WTC11 (cell line): ENCODE results near the gene ASMTL. TPM values are rescaled to one million over a fixed set of nuclear protein-coding genes. Genes with fewer than 3 reads are reported as not detected.

Source experiments
- ATAC-seq: fragments of 200-7000 bp; cut with Tn5 transposase; 2 replicates; pipeline ENCODE4 v1.10.0; 2021; ENCODE audit warnings: mild to moderate bottlenecking, moderate library complexity
- CTCF ChIA-PET: fragments of 300-600 bp; sonication (Branson Sonifier 250); formaldehyde crosslinking; loops from one replicate; lab custom pipeline; 2021; ENCODE audit warnings: antibody characterized with exemption; lab: Charles Lee
- POLR2A ChIA-PET: fragments of 350-600 bp; sonication (Branson Sonifier 250); formaldehyde crosslinking; loops from one replicate; lab custom pipeline; 2021; ENCODE audit warnings: antibody characterized with exemption; lab: Charles Lee
- DNase-seq: peaks from one replicate; pipeline ENCODE4 v3.0.0; 2021; ENCODE audit warnings: low spot score
- H3K27ac Mint-ChIP-seq: 2 replicates; pipeline ENCODE4 v1.8.0; 2021; ENCODE audit warnings: mixed read lengths
- H3K27me3 Mint-ChIP-seq: 2 replicates; pipeline ENCODE4 v1.8.0; 2021; ENCODE audit warnings: low read depth, mild to moderate bottlenecking, moderate library complexity, mixed read lengths
- H3K36me3 Mint-ChIP-seq: 2 replicates; pipeline ENCODE4 v1.8.0; 2021; ENCODE audit warnings: mixed read lengths
- H3K4me1 Mint-ChIP-seq: 2 replicates; pipeline ENCODE4 v1.8.0; 2022; ENCODE audit warnings: mixed read lengths
- H3K4me3 Mint-ChIP-seq: 2 replicates; pipeline ENCODE4 v1.8.0; 2021; ENCODE audit warnings: mild to moderate bottlenecking, moderate library complexity, mixed read lengths
- H3K9me3 Mint-ChIP-seq: 2 replicates; pipeline ENCODE4 v1.8.0; 2021; ENCODE audit warnings: mixed read lengths
- ATF2 ChIP-seq: sonication (generic); formaldehyde crosslinking; IDR thresholded peaks from 2 replicates; pipeline ENCODE4 v1.8.1; 2022; ENCODE audit warnings: low read depth, missing genetic modification reagents, borderline replicate concordance
- CBFB ChIP-seq: sonication (generic); formaldehyde crosslinking; IDR thresholded peaks from 2 replicates; pipeline ENCODE4 v1.8.1; 2022; ENCODE audit warnings: mild to moderate bottlenecking, low read depth, missing genetic modification reagents
- CREB1 ChIP-seq: sonication (generic); formaldehyde crosslinking; IDR thresholded peaks from 2 replicates; pipeline ENCODE4 v1.8.0; 2023; ENCODE audit warnings: mild to moderate bottlenecking, missing genetic modification reagents
- ELF4 ChIP-seq: sonication (generic); formaldehyde crosslinking; IDR thresholded peaks from 2 replicates; pipeline ENCODE4 v1.8.1; 2022; ENCODE audit warnings: low read depth, mild to moderate bottlenecking, moderate library complexity, missing genetic modification reagents
- ESRRA ChIP-seq: sonication (generic); formaldehyde crosslinking; IDR thresholded peaks from 2 replicates; pipeline ENCODE4 v1.8.1; 2022; ENCODE audit warnings: mild to moderate bottlenecking, missing genetic modification reagents, borderline replicate concordance
- FOXP1 ChIP-seq: sonication (generic); formaldehyde crosslinking; IDR thresholded peaks from 2 replicates; pipeline ENCODE4 v1.8.0; 2022; ENCODE audit warnings: missing genetic modification reagents, mild to moderate bottlenecking, moderate library complexity, borderline replicate concordance
- FOXP4 ChIP-seq: sonication (generic); formaldehyde crosslinking; IDR thresholded peaks from 2 replicates; pipeline ENCODE4 v1.8.0; 2022; ENCODE audit warnings: mild to moderate bottlenecking, missing genetic modification reagents
- MXD4 ChIP-seq: fragments of 250-450 bp; sonication (Bioruptor Pico); IDR thresholded peaks from 2 replicates; pipeline ENCODE4 v1.8.0; 2021; ENCODE audit warnings: mild to moderate bottlenecking, moderate library complexity, borderline replicate concordance
- RELA ChIP-seq: sonication (generic); formaldehyde crosslinking; IDR thresholded peaks from 2 replicates; pipeline ENCODE4 v1.8.1; 2022; ENCODE audit warnings: missing genetic modification reagents, mild to moderate bottlenecking, borderline replicate concordance
- TEAD4 ChIP-seq: sonication (generic); formaldehyde crosslinking; IDR thresholded peaks from 2 replicates; pipeline ENCODE4 v1.8.0; 2022; ENCODE audit warnings: mild to moderate bottlenecking, missing genetic modification reagents
- TP53 ChIP-seq: sonication (generic); formaldehyde crosslinking; IDR thresholded peaks from 2 replicates; pipeline ENCODE4 v1.8.1; 2023; ENCODE audit warnings: mild to moderate bottlenecking, missing genetic modification reagents
- USF1 ChIP-seq: sonication (generic); formaldehyde crosslinking; IDR thresholded peaks from 2 replicates; pipeline ENCODE4 v1.8.0; 2022; ENCODE audit warnings: mild to moderate bottlenecking, missing genetic modification reagents
- USF2 ChIP-seq: sonication (generic); formaldehyde crosslinking; IDR thresholded peaks from 2 replicates; pipeline ENCODE4 v1.8.1; 2023; ENCODE audit warnings: mild to moderate bottlenecking, missing genetic modification reagents, moderate library complexity
- ZNF396 ChIP-seq: fragments of 250-450 bp; sonication (Bioruptor Pico); IDR thresholded peaks from 2 replicates; pipeline ENCODE4 v1.8.0; 2021; ENCODE audit warnings: mild to moderate bottlenecking, moderate library complexity, borderline replicate concordance
- ZNF423 ChIP-seq: fragments of 250-450 bp; sonication (Bioruptor Pico); IDR thresholded peaks from 2 replicates; pipeline ENCODE4 v2.1.2; 2022; ENCODE audit warnings: mild to moderate bottlenecking, moderate library complexity
- total RNA-seq: library from RNA; stranded (reverse); gene quantifications from 3 replicates; pipeline ENCODE4 v1.2.3, GENCODE V29; 2021
- TF ChIP-seq, protein P1 (sequence below): sonication (generic); formaldehyde crosslinking; conservative IDR thresholded peaks from 2 replicates; pipeline ENCODE4 v1.8.1; 2022; ENCODE audit warnings: mild to moderate bottlenecking, missing genetic modification reagents
- TF ChIP-seq, protein P2 (sequence below): sonication (generic); formaldehyde crosslinking; conservative IDR thresholded peaks from 2 replicates; pipeline ENCODE4 v1.8.1; 2023; ENCODE audit warnings: mild to moderate bottlenecking, low read depth, missing genetic modification reagents, moderate library complexity
- TF ChIP-seq, protein P3 (sequence below): sonication (generic); formaldehyde crosslinking; IDR thresholded peaks from 2 replicates; pipeline ENCODE4 v1.8.0; 2023; ENCODE audit warnings: mild to moderate bottlenecking, missing genetic modification reagents
- TF ChIP-seq, protein P4 (sequence below): sonication (generic); formaldehyde crosslinking; IDR thresholded peaks from 2 replicates; pipeline ENCODE4 v1.8.0; 2022; ENCODE audit warnings: mild to moderate bottlenecking, missing genetic modification reagents

The ASMTL gene
- total RNA-seq, 1 experiment from 2014 or later: 70.6 TPM

GRCh38 chrX:1397441-1398270 lies 55.1 kb downstream of the ASMTL start:
- POLR2A ChIA-PET: no interaction called here
- no peak overlapping the region for H3K27ac Mint-ChIP-seq
- TF ChIP-seq, protein P1, sequence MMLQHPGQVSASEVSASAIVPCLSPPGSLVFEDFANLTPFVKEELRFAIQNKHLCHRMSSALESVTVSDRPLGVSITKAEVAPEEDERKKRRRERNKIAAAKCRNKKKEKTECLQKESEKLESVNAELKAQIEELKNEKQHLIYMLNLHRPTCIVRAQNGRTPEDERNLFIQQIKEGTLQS (CRISPR knock-in tag): no peak
- TF ChIP-seq, protein P2, sequence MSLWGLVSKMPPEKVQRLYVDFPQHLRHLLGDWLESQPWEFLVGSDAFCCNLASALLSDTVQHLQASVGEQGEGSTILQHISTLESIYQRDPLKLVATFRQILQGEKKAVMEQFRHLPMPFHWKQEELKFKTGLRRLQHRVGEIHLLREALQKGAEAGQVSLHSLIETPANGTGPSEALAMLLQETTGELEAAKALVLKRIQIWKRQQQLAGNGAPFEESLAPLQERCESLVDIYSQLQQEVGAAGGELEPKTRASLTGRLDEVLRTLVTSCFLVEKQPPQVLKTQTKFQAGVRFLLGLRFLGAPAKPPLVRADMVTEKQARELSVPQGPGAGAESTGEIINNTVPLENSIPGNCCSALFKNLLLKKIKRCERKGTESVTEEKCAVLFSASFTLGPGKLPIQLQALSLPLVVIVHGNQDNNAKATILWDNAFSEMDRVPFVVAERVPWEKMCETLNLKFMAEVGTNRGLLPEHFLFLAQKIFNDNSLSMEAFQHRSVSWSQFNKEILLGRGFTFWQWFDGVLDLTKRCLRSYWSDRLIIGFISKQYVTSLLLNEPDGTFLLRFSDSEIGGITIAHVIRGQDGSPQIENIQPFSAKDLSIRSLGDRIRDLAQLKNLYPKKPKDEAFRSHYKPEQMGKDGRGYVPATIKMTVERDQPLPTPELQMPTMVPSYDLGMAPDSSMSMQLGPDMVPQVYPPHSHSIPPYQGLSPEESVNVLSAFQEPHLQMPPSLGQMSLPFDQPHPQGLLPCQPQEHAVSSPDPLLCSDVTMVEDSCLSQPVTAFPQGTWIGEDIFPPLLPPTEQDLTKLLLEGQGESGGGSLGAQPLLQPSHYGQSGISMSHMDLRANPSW (CRISPR knock-in tag): no peak
- no peak for TF ChIP-seq TP53 (CRISPR knock-in tag)
- no peak for TF ChIP-seq ZNF423 (CRISPR knock-in tag)
- TF ChIP-seq, protein P3, sequence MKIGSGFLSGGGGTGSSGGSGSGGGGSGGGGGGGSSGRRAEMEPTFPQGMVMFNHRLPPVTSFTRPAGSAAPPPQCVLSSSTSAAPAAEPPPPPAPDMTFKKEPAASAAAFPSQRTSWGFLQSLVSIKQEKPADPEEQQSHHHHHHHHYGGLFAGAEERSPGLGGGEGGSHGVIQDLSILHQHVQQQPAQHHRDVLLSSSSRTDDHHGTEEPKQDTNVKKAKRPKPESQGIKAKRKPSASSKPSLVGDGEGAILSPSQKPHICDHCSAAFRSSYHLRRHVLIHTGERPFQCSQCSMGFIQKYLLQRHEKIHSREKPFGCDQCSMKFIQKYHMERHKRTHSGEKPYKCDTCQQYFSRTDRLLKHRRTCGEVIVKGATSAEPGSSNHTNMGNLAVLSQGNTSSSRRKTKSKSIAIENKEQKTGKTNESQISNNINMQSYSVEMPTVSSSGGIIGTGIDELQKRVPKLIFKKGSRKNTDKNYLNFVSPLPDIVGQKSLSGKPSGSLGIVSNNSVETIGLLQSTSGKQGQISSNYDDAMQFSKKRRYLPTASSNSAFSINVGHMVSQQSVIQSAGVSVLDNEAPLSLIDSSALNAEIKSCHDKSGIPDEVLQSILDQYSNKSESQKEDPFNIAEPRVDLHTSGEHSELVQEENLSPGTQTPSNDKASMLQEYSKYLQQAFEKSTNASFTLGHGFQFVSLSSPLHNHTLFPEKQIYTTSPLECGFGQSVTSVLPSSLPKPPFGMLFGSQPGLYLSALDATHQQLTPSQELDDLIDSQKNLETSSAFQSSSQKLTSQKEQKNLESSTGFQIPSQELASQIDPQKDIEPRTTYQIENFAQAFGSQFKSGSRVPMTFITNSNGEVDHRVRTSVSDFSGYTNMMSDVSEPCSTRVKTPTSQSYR (CRISPR knock-in tag): no peak
- TF ChIP-seq MXD4: no peak
- TF ChIP-seq, protein P4, sequence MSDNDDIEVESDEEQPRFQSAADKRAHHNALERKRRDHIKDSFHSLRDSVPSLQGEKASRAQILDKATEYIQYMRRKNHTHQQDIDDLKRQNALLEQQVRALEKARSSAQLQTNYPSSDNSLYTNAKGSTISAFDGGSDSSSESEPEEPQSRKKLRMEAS (CRISPR knock-in tag): no peak
- no peak for TF ChIP-seq CBFB
- TF ChIP-seq FOXP4: no peak
- no peak for TF ChIP-seq CREB1 (CRISPR knock-in tag)

DNA sequence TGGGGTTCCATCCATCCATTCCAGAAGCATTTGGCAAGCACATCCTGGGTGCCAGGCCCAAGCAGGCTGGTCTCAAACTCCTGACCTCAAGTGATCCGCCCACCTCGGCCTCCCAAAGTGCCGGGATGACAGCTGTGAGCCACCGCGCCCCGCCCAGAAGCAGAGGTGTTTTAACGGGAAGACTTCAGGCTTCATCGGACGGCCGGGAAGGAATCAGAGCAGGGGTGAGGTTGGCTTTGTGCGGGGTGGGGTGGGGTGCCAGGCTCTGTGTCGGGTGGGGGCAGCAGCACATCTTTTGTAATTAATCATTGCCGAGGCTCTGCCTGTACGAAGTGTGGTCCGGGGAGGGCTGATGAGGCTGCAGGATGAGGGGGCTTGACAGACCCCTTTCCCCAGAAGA lies 55.7 kb downstream of the ASMTL start:
- no peak overlapping the region for H3K4me3 Mint-ChIP-seq
- CTCF ChIA-PET: no interaction called here
- no peaks in the 10 kb centered on the region for H3K9me3 Mint-ChIP-seq
- H3K27ac Mint-ChIP-seq: no peak overlapping the region
- peaks cover 30% of the 10 kb centered on the region for H3K36me3 Mint-ChIP-seq
- no peaks in the 10 kb centered on the region for H3K27me3 Mint-ChIP-seq
- POLR2A ChIA-PET: no interaction called here
- peaks cover 25% of the 10 kb centered on the region for H3K4me1 Mint-ChIP-seq
- ATAC-seq: no peak
- DNase-seq: no peak
- no peak for TF ChIP-seq TEAD4 (CRISPR knock-in tag)

More at GRCh38 chrX:1397441-1398270, 55.1 kb downstream of the ASMTL start:
- peaks cover 25% of the 10 kb centered on the region for H3K4me1 Mint-ChIP-seq
- H3K36me3 Mint-ChIP-seq: peaks cover 30% of the 10 kb centered on the region
- no peaks in the 10 kb centered on the region for H3K9me3 Mint-ChIP-seq
- CTCF ChIA-PET: no interaction called here
- no peaks in the 10 kb centered on the region for H3K27me3 Mint-ChIP-seq
- no peak overlapping the region for H3K4me3 Mint-ChIP-seq
- no peak for DNase-seq
- ATAC-seq: no peak

- ATAC-seq (no peak), DNase-seq (no peak)
- Mint-ChIP-seq H3K27ac (peak overlapping the region; percentile 16), H3K27me3 (no peaks in the 10 kb centered on the region), H3K9me3 (no peaks in the 10 kb centered on the region), H3K36me3 (peaks cover 29% of the 10 kb centered on the region), H3K4me3 (peak overlapping the region; percentile 18), H3K4me1 (peaks cover 32% of the 10 kb centered on the region)
- POLR2A ChIA-PET: no interaction called here
- CTCF ChIA-PET: no interaction called here
- TF ChIP-seq RELA (CRISPR knock-in tag): no peak
- TF ChIP-seq USF2 (CRISPR knock-in tag): no peak
- TF ChIP-seq FOXP1 (CRISPR knock-in tag): no peak
- TF ChIP-seq ESRRA (CRISPR knock-in tag): no peak
- no peak for TF ChIP-seq MXD4
- no peak for TF ChIP-seq ELF4 (CRISPR knock-in tag)
- no peak for TF ChIP-seq USF1 (CRISPR knock-in tag)
- no peak for TF ChIP-seq ATF2
- TF ChIP-seq ZNF396 (CRISPR knock-in tag): no peak
Measured at GRCh38 chrX:1395646-1396216, 57.0 kb downstream of the ASMTL start.
